Neutrophil (primary cell): Measurements from ENCODE around the gene STAB1.

ENCODE experiments used
- H3K27ac ChIP-seq: fragments of 200-600 bp; sonication (generic); 2 replicates; pipeline ENCODE4 v1.5.1; 2016; ENCODE audit warnings: mild to moderate bottlenecking, moderate library complexity
- H3K27me3 ChIP-seq: fragments of 200-600 bp; sonication (generic); 2 replicates; pipeline ENCODE4 v1.6.0; 2016; ENCODE audit warnings: mild to moderate bottlenecking
- H3K36me3 ChIP-seq: fragments of 200-600 bp; sonication (generic); 2 replicates; pipeline ENCODE4 v1.5.1; 2017
- H3K4me1 ChIP-seq, 2 experiments: fragments of 200-600 bp in 1 of 2; sonication (generic) in 1 of 2; 1 replicate in 1 of 2; 2 replicates in 1 of 2; pipeline versions ENCODE4 v1.5.1 to v1.6.1; 2013 to 2016; ENCODE audit warnings: low read depth in 1 of 2, low read length in 1 of 2, mild to moderate bottlenecking in 1 of 2, moderate library complexity in 1 of 2; ENCODE audit not compliant: control insufficient read depth in 1 of 2, insufficient read depth in 1 of 2
- H3K4me3 ChIP-seq, 2 experiments: fragments of 200-600 bp in 1 of 2; sonication (generic) in 1 of 2; 1 replicate in 1 of 2; 2 replicates in 1 of 2; pipeline ENCODE4 v1.5.1; 2013 to 2016; ENCODE audit warnings: low read depth in 1 of 2, low read length in 1 of 2, mild to moderate bottlenecking in 1 of 2, moderate library complexity in 1 of 2
- H3K9me3 ChIP-seq: fragments of 200-600 bp; sonication (generic); 2 replicates; pipeline ENCODE4 v1.5.1; 2016
- TF ChIP-seq, protein P1 (sequence below): fragments of 200-600 bp; sonication (generic); IDR thresholded peaks from 2 replicates; pipeline ENCODE4 v1.5.1; 2016; ENCODE audit warnings: antibody characterized with exemption

Gene STAB1

DNA sequence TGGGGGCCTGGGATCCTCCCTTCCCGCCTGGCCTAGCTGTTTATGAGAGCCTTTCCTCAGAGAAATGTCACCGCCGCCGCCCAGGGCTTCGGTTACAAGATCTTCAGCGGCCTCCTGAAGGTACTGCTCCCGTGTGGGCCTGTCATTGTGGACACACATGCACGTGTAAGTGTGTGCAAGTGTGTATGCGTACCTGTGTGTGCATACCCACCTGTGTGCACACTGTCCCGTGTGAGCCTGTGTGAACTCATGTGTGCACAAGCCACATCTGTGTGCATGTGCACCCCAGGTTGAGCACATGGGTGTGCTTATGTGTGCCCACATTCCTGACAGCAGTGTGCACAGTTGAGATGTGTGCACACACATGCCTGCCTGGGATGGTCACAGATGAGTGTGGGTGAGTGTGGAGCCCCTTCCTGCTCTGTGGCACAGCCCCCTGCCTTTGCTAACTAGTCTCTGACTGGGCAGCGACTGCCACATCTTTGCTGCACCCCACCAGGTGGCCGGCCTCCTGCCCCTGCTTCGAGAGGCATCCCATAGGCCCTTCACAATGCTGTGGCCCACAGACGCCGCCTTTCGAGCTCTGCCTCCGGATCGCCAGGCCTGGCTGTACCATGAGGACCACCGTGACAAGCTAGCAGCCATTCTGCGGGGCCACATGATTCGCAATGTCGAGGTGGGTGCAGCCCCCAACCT is 24.5 kb downstream of the STAB1 start:
- no peak overlapping the region for H3K4me3 ChIP-seq
- no peak overlapping the region for H3K27ac ChIP-seq
- no peaks in the 10 kb centered on the region for H3K9me3 ChIP-seq
- H3K4me1 ChIP-seq = no peaks in the 10 kb centered on the region
- H3K36me3 ChIP-seq = no peaks in the 10 kb centered on the region
- peaks cover 4% of the 10 kb centered on the region for H3K27me3 ChIP-seq
- TF ChIP-seq, protein P1, sequence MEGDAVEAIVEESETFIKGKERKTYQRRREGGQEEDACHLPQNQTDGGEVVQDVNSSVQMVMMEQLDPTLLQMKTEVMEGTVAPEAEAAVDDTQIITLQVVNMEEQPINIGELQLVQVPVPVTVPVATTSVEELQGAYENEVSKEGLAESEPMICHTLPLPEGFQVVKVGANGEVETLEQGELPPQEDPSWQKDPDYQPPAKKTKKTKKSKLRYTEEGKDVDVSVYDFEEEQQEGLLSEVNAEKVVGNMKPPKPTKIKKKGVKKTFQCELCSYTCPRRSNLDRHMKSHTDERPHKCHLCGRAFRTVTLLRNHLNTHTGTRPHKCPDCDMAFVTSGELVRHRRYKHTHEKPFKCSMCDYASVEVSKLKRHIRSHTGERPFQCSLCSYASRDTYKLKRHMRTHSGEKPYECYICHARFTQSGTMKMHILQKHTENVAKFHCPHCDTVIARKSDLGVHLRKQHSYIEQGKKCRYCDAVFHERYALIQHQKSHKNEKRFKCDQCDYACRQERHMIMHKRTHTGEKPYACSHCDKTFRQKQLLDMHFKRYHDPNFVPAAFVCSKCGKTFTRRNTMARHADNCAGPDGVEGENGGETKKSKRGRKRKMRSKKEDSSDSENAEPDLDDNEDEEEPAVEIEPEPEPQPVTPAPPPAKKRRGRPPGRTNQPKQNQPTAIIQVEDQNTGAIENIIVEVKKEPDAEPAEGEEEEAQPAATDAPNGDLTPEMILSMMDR = no peak

DNA sequence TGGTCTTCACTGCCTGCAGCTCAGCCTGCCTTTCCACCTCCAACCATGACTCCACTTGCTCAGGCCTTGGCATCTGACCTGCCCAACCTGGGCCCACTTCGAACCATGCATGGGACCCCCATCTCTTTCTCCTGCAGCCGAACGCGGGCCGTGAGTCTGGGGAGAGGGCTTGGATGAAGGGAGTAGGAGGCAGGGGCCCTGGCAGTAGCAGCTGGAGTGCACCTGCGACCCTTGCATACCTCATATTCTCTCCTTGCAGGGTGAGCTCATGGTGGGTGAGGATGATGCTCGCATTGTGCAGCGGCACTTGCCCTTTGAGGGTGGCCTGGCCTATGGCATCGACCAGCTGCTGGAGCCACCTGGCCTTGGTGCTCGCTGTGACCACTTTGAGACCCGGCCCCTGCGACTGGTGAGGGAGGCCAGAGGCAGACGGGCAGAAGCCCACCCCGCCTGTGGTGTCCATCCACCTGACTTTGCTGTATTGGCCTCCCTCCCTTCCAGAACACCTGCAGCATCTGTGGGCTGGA is 25.1 kb downstream of the STAB1 start:
- H3K27ac ChIP-seq = no peak overlapping the region
- no peaks in the 10 kb centered on the region for H3K27me3 ChIP-seq
- TF ChIP-seq, protein P1 = no peak
- no peaks in the 10 kb centered on the region for H3K36me3 ChIP-seq
- H3K4me3 ChIP-seq = no peak overlapping the region
- H3K9me3 ChIP-seq = no peaks in the 10 kb centered on the region
- no peaks in the 10 kb centered on the region for H3K4me1 ChIP-seq

DNA sequence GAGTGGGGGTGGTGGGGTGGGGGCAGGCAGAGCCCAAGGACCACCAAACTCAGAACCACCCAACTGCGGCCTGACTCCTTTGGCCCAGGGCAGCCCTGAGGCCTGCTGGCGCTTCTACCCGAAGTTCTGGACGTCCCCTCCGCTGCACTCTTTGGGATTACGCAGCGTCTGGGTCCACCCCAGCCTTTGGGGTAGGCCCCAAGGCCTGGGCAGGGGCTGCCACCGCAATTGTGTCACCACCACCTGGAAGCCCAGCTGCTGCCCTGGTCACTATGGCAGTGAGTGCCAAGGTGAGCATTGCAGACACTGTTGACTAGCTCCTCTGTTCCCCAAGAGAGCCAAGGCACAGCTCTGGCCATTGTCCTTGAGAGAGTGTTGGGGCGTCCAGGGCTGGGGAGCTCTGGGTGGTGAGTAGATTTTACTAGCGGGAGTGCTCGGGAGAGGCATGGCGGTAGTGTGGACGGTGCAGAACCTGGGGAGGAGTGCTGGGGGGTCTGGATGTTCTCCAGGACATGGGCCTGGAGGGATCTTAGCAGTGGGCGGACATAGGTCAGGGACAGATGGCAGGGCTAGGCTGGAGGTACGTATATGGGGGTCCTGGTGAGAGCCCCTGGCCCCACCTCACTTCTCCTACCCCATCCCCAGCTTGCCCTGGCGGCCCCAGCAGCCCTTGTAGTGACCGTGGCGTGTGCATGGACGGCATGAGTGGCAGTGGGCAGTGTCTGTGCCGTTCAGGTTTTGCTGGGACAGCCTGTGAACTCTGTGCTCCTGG is 25.8 kb downstream of the STAB1 start:
- H3K4me1 ChIP-seq = no peaks in the 10 kb centered on the region
- no peaks in the 10 kb centered on the region for H3K9me3 ChIP-seq
- no peaks in the 10 kb centered on the region for H3K27me3 ChIP-seq
- TF ChIP-seq, protein P1 = no peak
- no peak overlapping the region for H3K4me3 ChIP-seq
- no peak overlapping the region for H3K27ac ChIP-seq
- H3K36me3 ChIP-seq = no peaks in the 10 kb centered on the region

DNA sequence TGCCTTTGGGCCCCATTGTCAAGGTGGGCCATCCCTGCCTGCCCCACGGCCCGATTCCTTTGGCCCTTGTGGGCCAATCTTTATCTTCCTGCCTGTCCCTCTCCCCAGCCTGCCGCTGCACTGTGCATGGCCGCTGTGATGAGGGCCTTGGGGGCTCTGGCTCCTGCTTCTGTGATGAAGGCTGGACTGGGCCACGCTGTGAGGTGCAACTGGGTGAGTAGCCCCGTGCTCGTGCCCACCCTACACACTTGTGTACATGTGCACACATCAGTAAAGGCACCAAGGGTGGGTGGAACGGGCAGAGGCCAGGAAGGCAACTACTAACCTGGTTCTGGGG is 26.3 kb downstream of the STAB1 start:
- no peak overlapping the region for H3K27ac ChIP-seq
- H3K27me3 ChIP-seq = no peaks in the 10 kb centered on the region
- no peaks in the 10 kb centered on the region for H3K4me1 ChIP-seq
- TF ChIP-seq, protein P1 = no peak
- no peaks in the 10 kb centered on the region for H3K9me3 ChIP-seq
- no peaks in the 10 kb centered on the region for H3K36me3 ChIP-seq
- H3K4me3 ChIP-seq = no peak overlapping the region

DNA sequence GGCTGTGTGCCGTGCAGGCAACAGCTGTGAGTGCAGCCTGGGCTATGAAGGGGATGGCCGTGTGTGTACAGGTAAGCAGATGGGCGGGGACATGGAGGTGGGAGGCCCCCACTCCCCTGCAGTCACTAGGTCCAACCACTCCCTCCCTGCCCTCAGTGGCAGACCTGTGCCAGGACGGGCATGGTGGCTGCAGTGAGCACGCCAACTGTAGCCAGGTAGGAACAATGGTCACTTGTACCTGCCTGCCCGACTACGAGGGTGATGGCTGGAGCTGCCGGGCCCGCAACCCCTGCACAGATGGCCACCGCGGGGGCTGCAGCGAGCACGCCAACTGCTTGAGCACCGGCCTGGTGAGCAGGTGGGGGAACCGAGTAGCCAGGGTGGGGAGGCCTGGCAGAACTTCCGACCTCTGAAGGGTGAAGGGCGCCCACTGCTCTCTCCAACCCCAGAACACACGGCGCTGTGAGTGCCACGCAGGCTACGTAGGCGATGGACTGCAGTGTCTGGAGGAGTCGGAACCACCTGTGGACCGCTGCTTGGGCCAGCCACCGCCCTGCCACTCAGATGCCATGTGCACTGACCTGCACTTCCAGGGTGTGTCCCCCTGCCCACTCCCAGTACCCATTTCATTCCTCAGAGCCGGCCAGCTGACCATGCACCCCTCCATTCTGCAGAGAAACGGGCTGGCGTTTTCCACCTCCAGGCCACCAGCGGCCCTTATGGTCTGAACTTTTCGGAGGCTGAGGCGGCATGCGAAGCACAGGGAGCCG is 26.9 kb downstream of the STAB1 start:
- Histone ChIP-seq H3K36me3 (no peaks in the 10 kb centered on the region), H3K4me3 (no peak overlapping the region)

More for the DNA sequence above, 26.9 kb downstream of the STAB1 start:
- Histone ChIP-seq H3K4me1 (no peaks in the 10 kb centered on the region), H3K27ac (no peak overlapping the region), H3K27me3 (no peaks in the 10 kb centered on the region), H3K9me3 (no peaks in the 10 kb centered on the region)
- TF ChIP-seq, protein P1 = no peak
